Measurements from ENCODE around the gene SPINK4.

SPINK4 gene, protein sequence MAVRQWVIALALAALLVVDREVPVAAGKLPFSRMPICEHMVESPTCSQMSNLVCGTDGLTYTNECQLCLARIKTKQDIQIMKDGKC

DNA sequence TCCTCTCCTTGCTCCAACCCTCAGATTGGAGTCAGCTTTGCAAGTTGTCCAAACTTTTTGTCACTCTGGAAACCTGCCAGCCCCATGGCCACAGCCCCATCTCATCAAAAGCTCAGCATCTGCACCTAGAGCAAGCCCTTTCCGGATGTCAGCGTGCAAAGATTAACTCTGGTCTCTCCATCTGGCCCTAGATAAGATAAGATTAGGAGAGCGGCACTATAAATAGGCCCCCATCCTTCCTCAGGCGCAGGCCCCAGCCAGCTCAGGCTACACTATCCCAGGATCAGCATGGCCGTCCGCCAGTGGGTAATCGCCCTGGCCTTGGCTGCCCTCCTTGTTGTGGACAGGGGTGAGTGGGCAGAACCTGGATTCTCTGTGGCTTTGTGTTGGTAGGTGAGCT is at the start of gene SPINK4:
Gene SPINK4 (plus strand): TSS at position 247 of the 400 bp plus-strand sequence. CDS start 42 bp downstream, at position 289.
- Histone ChIP-seq H3K9me2 (replicated peaks; ENCODE audit: insufficient read depth, low read length) (no peaks in the 10 kb centered on the region), H3K4me2 (ENCODE audit: low read depth, low read length) (no peak within 1 kb of the TSS), H3K79me2 (ENCODE audit: low read length) (no peaks in the 10 kb centered on the region), H3K36me3 (replicated peaks; ENCODE audit: insufficient read depth, low read length) (no peaks in the 10 kb centered on the region), H3F3A (ENCODE audit: insufficient read depth, low read length) (no peaks in the 10 kb centered on the region), H2AFZ (ENCODE audit: low read length) (no peak within 1 kb of the TSS), H3K4me1 (ENCODE audit: low read length) (no peaks in the 10 kb centered on the region), H3K27ac (ENCODE audit: low read length) (no peak within 1 kb of the TSS), H3K4me3 (ENCODE audit: low read length) (no peak within 1 kb of the TSS), H3K27me3 (replicated peaks; ENCODE audit: insufficient read depth, low read length) (no peaks in the 10 kb centered on the region), H3K9me3 (replicated peaks; ENCODE audit: insufficient read depth, low read length) (no peaks in the 10 kb centered on the region), H4K20me1 (ENCODE audit: insufficient read depth, low read length) (no peaks in the 10 kb centered on the region), H3K9ac (ENCODE audit: low read length) (no peak within 1 kb of the TSS)
- DNase-seq, result no peak
- TF ChIP-seq, protein P1, sequence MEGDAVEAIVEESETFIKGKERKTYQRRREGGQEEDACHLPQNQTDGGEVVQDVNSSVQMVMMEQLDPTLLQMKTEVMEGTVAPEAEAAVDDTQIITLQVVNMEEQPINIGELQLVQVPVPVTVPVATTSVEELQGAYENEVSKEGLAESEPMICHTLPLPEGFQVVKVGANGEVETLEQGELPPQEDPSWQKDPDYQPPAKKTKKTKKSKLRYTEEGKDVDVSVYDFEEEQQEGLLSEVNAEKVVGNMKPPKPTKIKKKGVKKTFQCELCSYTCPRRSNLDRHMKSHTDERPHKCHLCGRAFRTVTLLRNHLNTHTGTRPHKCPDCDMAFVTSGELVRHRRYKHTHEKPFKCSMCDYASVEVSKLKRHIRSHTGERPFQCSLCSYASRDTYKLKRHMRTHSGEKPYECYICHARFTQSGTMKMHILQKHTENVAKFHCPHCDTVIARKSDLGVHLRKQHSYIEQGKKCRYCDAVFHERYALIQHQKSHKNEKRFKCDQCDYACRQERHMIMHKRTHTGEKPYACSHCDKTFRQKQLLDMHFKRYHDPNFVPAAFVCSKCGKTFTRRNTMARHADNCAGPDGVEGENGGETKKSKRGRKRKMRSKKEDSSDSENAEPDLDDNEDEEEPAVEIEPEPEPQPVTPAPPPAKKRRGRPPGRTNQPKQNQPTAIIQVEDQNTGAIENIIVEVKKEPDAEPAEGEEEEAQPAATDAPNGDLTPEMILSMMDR (IDR thresholded peaks at IDR 0.05; ENCODE audit: low read length), result no peak
- TF ChIP-seq EZH2 (optimal IDR thresholded peaks at IDR 0.05; ENCODE audit: low read depth, low read length), result no peak
- no peak for TF ChIP-seq EZH2phosphoT487 (IDR thresholded peaks at IDR 0.05; ENCODE audit: low read length)

GRCh38 chr9:33192493-33193255 is 47.3 kb upstream of the SPINK4 start:
- DNase-seq, result no peak
- no peak overlapping the region for H3K4me2 ChIP-seq (ENCODE audit: low read depth, low read length)
- TF ChIP-seq EZH2 (optimal IDR thresholded peaks at IDR 0.05; ENCODE audit: low read depth, low read length) (no peak), EZH2phosphoT487 (IDR thresholded peaks at IDR 0.05; ENCODE audit: low read length) (no peak)
- TF ChIP-seq, protein P1 (IDR thresholded peaks at IDR 0.05; ENCODE audit: low read length), result no peak
- H3K9me2 ChIP-seq (replicated peaks; ENCODE audit: insufficient read depth, low read length), result no peaks in the 10 kb centered on the region
- H3K4me3 ChIP-seq (ENCODE audit: low read length), result no peak overlapping the region
- H3K27me3 ChIP-seq (replicated peaks; ENCODE audit: insufficient read depth, low read length), result no peaks in the 10 kb centered on the region
- no peaks in the 10 kb centered on the region for H3K79me2 ChIP-seq (ENCODE audit: low read length)
- H3K36me3 ChIP-seq (replicated peaks; ENCODE audit: insufficient read depth, low read length), result no peaks in the 10 kb centered on the region
- H3K9me3 ChIP-seq (replicated peaks; ENCODE audit: insufficient read depth, low read length), result no peaks in the 10 kb centered on the region
- no peak overlapping the region for H2AFZ ChIP-seq (ENCODE audit: low read length)
- no peak overlapping the region for H3K27ac ChIP-seq (ENCODE audit: low read length)
- H4K20me1 ChIP-seq (ENCODE audit: insufficient read depth, low read length), result no peaks in the 10 kb centered on the region
- H3F3A ChIP-seq (ENCODE audit: insufficient read depth, low read length), result no peaks in the 10 kb centered on the region
- H3K4me1 ChIP-seq (ENCODE audit: low read length), result no peaks in the 10 kb centered on the region
- H3K9ac ChIP-seq (ENCODE audit: low read length), result no peak overlapping the region

DNA sequence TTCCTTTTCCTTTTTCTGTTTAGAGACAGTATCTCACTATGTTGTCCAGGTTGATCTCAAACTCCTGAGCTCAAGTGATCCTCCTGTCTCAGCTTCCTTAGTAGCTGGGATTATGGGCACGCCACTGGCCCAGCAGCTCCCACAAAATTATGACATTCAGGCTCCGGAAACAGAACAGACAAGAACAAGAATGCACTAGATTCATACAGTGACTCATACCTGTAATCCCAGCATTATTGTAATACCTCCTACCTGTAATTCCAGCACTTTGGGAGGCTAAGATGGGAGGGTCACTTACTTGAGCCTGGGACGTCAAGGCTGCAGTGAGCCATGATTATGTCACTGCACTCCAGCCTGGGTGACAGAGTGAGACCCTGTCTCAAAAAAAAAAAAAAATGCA is 46.1 kb upstream of the SPINK4 start:
- Histone ChIP-seq H3K79me2 (ENCODE audit: low read length) (no peaks in the 10 kb centered on the region), H4K20me1 (ENCODE audit: insufficient read depth, low read length) (no peaks in the 10 kb centered on the region), H3K27ac (ENCODE audit: low read length) (no peak overlapping the region), H3K27me3 (replicated peaks; ENCODE audit: insufficient read depth, low read length) (no peaks in the 10 kb centered on the region), H3F3A (ENCODE audit: insufficient read depth, low read length) (no peaks in the 10 kb centered on the region), H2AFZ (ENCODE audit: low read length) (no peak overlapping the region), H3K9me3 (replicated peaks; ENCODE audit: insufficient read depth, low read length) (no peaks in the 10 kb centered on the region), H3K9ac (ENCODE audit: low read length) (no peak overlapping the region), H3K4me3 (ENCODE audit: low read length) (no peak overlapping the region), H3K9me2 (replicated peaks; ENCODE audit: insufficient read depth, low read length) (no peaks in the 10 kb centered on the region), H3K4me1 (ENCODE audit: low read length) (no peaks in the 10 kb centered on the region), H3K4me2 (ENCODE audit: low read depth, low read length) (no peak overlapping the region), H3K36me3 (replicated peaks; ENCODE audit: insufficient read depth, low read length) (no peaks in the 10 kb centered on the region)
- TF ChIP-seq, protein P1 (IDR thresholded peaks at IDR 0.05; ENCODE audit: low read length), result no peak
- TF ChIP-seq EZH2phosphoT487 (IDR thresholded peaks at IDR 0.05; ENCODE audit: low read length) (no peak), EZH2 (optimal IDR thresholded peaks at IDR 0.05; ENCODE audit: low read depth, low read length) (no peak)
- DNase-seq, result no peak
